GM12872 (cell line): ENCODE data around the gene HLA-DMA.

Experiments used
- TF ChIP-seq, protein P1 (sequence below): IDR thresholded peaks from 3 replicates; pipeline ENCODE4 v1.5.1; 2011; ENCODE audit warnings: low read depth, mild to moderate bottlenecking, low read length, moderate library complexity; ENCODE audit not compliant: insufficient read depth

HLA-DMA gene

DNA sequence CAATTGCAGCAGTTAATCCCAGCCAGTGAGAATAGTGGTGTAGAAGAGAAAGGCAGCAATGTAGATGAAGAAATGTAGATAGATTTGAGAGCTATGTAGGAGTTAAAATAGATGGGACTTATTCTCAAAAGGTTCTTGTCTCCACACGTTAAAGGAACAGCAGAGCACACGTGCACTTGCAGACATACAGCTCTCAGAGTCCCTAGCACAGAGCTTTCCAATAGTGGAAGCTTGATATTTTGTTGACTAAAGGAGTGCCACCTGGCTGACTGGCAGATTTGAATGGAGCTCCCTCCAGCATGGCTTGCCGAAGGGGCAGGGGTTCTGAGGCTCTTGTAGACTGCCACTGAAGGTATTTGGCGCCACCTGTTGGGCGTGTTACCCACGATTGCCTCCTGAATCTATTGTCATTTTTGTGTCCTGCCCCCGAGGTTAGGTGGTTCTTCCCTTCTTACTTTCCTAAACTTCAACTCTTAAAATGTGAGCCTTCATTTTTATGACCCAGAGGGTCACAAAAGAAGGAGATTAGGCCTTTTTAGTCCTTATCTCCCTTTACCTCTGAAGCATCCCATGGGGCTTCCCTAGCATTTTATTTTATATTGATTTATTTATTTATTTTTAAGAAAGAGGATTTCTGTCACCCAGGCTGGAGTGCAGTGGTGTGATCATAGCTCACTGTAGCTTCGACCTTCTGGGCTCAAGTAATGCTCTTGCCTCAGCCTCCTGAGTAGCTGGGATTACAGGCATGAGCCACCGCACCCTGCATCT, 31.9 kb upstream of the HLA-DMA start:
- TF ChIP-seq, protein P1, sequence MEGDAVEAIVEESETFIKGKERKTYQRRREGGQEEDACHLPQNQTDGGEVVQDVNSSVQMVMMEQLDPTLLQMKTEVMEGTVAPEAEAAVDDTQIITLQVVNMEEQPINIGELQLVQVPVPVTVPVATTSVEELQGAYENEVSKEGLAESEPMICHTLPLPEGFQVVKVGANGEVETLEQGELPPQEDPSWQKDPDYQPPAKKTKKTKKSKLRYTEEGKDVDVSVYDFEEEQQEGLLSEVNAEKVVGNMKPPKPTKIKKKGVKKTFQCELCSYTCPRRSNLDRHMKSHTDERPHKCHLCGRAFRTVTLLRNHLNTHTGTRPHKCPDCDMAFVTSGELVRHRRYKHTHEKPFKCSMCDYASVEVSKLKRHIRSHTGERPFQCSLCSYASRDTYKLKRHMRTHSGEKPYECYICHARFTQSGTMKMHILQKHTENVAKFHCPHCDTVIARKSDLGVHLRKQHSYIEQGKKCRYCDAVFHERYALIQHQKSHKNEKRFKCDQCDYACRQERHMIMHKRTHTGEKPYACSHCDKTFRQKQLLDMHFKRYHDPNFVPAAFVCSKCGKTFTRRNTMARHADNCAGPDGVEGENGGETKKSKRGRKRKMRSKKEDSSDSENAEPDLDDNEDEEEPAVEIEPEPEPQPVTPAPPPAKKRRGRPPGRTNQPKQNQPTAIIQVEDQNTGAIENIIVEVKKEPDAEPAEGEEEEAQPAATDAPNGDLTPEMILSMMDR: peak; percentile 92

DNA sequence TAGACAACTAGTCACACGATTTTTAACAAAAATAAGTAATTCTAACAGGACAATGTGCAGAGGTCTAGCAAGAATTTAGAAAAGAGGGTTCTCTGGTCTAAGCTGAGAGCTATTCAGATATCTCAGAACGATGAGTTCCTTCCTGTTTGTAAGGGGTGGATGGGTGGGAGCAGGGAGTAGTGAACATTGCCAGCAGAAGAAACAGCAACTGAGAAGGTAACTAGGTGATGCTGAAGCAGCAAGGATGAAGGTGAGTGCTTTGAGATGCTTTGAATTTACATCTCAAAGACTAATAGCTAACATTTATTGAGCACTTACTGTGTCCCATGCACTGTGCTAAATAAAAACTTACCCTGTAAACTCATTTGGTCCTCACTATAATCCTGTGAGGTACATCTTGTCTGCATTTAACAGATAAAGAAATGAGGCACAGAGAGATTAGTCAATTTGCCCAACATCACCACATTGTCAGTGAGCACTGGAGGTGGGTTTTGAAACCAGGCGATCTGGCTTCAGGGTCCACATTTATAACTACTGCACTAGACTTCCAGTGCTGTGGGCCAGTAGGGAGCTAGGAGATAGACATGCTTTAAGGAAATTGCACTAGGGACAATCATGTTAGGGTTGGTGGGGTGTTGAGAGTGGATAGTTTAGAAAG, 31.2 kb upstream of the HLA-DMA start:
- TF ChIP-seq, protein P1: no peak

DNA sequence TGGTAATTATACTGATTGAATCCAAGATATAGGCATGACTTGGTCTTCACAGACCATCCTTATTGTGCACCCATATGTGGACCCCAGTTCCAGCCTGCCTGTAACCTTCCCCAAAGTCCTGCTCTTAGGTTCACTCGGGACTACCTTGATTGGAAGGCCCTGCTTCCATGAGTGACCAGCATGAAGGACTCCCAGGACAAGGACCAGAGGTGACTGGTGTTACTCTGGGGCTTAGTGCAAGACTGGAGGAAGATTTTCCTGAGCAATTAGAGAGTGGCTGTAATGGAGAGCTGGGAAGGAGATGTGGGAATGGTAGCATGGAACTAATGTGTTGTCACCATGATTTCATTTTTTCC, 30.6 kb upstream of the HLA-DMA start:
- TF ChIP-seq, protein P1: no peak

DNA sequence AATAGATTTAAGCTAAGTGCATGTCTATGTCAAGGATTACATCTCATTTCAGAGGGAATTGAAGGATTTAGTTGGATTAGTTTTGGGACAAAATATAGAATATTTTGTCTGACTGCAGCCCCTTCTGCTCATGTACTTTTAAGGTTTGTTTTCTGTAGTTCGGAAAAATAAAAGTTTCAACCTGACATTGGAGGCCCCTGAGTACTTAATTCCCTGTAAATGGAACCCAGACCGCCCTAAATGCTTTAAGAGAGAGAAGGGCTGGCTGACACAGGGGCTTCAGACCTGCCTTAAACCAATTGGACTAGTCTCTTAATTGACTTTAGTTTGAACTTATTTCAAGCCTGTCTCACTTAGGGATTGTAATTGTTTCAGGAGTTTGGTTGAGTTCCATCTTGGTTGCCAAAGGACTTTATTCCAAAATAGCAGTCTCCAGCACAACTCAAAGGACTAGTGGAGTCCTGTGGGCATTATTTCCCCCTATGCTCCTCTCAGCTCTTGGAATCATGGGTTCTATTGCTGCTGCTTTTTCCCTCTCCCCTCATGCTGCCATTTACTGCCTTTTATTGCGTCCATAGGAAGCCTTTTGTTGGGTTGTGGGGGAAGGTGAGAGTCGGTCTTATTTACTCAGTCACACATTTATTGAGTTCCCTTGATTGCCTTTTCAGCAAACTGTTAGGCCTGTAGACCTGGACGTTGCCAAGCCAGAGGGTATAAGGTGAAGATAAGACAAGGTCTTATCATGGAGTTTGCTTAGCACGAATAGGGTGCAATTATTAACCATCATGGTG, 30.0 kb upstream of the HLA-DMA start:
- TF ChIP-seq, protein P1: no peak

DNA sequence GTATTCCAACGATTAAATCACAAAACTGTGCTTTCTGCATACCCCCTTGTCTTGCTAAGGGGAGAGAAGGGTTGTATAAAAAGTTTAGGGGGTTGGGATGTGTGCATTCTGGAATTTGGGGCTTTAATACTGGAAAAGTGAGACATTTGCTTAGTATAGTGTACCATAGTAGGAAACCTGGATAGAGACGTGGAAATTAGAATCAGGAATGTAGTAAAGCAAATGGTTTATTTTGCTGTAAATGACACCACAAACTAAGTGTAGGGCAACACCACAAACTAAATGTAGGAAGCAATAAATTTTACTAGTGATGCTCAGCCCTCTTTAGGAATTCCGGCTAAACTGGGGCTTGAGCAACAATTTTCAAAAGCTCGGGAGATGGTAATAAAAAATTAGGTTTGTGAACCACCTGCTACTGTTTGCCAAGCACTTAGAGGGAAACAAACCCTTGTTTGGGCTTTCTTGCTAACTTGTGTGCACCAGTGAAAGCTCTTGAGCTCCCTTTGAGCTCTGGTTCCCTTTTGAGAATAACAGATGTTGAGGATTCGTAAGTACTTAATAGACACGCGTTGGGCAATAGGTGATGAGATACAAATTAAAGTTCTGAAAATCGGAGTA, 29.3 kb upstream of the HLA-DMA start:
- TF ChIP-seq, protein P1: no peak

DNA sequence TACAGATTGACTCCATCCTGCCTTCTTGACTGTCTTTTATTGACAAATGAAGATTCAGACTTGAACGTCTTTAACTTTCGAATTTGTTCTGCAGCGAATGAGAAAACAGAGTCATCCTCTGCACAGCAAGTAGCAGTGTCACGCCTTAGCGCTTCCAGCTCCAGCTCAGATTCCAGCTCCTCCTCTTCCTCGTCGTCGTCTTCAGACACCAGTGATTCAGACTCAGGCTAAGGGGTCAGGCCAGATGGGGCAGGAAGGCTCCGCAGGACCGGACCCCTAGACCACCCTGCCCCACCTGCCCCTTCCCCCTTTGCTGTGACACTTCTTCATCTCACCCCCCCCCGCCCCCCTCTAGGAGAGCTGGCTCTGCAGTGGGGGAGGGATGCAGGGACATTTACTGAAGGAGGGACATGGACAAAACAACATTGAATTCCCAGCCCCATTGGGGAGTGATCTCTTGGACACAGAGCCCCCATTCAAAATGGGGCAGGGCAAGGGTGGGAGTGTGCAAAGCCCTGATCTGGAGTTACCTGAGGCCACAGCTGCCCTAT, 27.7 kb upstream of the HLA-DMA start:
- TF ChIP-seq, protein P1: no peak
